Activated T-cell treated with anti-CD3 and anti-CD28 coated beads for 4 hours (primary cell): ENCODE data around the gene BFSP2.
A peak's percentile ranks its signal among the peaks of the same experiment; 100 is the strongest.
"Not testable (repeated sequence)": the region's sequence is repeated elsewhere in the genome, so short reads cannot be mapped to it uniquely, and the experiment has no call there.

Experiments used
- DNase-seq: peaks from one replicate; pipeline ENCODE4 v3.0.0-alpha.2; 2020

BFSP2 gene

GRCh38 chr3:133487204-133487603, 87.3 kb downstream of the BFSP2 start:
- no peak for DNase-seq

GRCh38 chr3:133487920-133488540, 88.2 kb downstream of the BFSP2 start:
- DNase-seq: peak; percentile 58

GRCh38 chr3:133488785-133489367, 89.0 kb downstream of the BFSP2 start:
- no peak for DNase-seq

- no peak for DNase-seq
Measured at GRCh38 chr3:133489466-133490085, 89.7 kb downstream of the BFSP2 start.

GRCh38 chr3:133490468-133491351, 90.9 kb downstream of the BFSP2 start:
- peak; percentile 62 for DNase-seq

GRCh38 chr3:133491481-133492059, 91.7 kb downstream of the BFSP2 start:
- no peak for DNase-seq

GRCh38 chr3:133492159-133492741, 92.4 kb downstream of the BFSP2 start:
- no peak for DNase-seq

GRCh38 chr3:133494469-133494868, 94.6 kb downstream of the BFSP2 start:
- DNase-seq: no peak

GRCh38 chr3:133502542-133502941, 102.7 kb downstream of the BFSP2 start:
- DNase-seq: not testable (repeated sequence)

- no peak for DNase-seq
Measured at GRCh38 chr3:133503409-133503808, 103.6 kb downstream of the BFSP2 start.

- no peak for DNase-seq
Measured at GRCh38 chr3:133504736-133505135, 104.9 kb downstream of the BFSP2 start.

- DNase-seq: no peak
Measured at GRCh38 chr3:133505813-133506212, 106.0 kb downstream of the BFSP2 start.

GRCh38 chr3:133506215-133506901, 106.5 kb downstream of the BFSP2 start:
- no peak for DNase-seq

- DNase-seq: no peak
Measured at GRCh38 chr3:133509488-133509887, 109.6 kb downstream of the BFSP2 start.

GRCh38 chr3:133512416-133513089, 112.7 kb downstream of the BFSP2 start:
- DNase-seq: no peak

- no peak for DNase-seq
Measured at GRCh38 chr3:133514418-133514817, 114.6 kb downstream of the BFSP2 start.

GRCh38 chr3:133515127-133515526, 115.3 kb downstream of the BFSP2 start:
- DNase-seq: no peak

GRCh38 chr3:133520286-133520685, 120.4 kb downstream of the BFSP2 start:
- DNase-seq: no peak

- not testable (repeated sequence) for DNase-seq
Measured at GRCh38 chr3:133520938-133521337, 121.1 kb downstream of the BFSP2 start.

- DNase-seq: no peak
Measured at GRCh38 chr3:133521946-133522345, 122.1 kb downstream of the BFSP2 start.

GRCh38 chr3:133523758-133524157, 123.9 kb downstream of the BFSP2 start:
- not testable (repeated sequence) for DNase-seq
